ENCODE data around the gene ETV5.

Gene ETV5

DNA sequence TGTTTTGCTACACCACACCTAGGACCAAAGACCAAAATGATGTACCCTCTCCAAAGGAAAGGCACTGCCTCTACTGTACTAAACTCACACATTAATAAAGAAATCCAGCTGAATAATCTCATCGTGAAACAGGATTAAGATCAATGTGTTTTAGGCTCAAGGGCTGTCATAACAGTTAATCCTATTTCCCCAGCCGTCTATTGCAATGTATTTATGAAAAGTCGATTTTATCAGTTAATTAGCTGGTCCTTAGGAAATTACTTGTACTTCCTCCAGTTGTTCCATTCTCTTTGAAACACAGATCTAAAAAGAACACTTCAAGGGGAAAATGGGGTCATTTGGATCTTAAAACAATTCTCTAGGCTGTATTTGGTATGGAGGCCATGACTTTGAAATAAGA is 8.5 kb downstream of the ETV5 start:
- TF ChIP-seq, protein P1, sequence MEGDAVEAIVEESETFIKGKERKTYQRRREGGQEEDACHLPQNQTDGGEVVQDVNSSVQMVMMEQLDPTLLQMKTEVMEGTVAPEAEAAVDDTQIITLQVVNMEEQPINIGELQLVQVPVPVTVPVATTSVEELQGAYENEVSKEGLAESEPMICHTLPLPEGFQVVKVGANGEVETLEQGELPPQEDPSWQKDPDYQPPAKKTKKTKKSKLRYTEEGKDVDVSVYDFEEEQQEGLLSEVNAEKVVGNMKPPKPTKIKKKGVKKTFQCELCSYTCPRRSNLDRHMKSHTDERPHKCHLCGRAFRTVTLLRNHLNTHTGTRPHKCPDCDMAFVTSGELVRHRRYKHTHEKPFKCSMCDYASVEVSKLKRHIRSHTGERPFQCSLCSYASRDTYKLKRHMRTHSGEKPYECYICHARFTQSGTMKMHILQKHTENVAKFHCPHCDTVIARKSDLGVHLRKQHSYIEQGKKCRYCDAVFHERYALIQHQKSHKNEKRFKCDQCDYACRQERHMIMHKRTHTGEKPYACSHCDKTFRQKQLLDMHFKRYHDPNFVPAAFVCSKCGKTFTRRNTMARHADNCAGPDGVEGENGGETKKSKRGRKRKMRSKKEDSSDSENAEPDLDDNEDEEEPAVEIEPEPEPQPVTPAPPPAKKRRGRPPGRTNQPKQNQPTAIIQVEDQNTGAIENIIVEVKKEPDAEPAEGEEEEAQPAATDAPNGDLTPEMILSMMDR (IDR thresholded peaks at IDR 0.05; ENCODE audit: extremely low read depth, missing control alignments): no peak
- no peak for DNase-seq (ENCODE audit: low spot score)

DNA sequence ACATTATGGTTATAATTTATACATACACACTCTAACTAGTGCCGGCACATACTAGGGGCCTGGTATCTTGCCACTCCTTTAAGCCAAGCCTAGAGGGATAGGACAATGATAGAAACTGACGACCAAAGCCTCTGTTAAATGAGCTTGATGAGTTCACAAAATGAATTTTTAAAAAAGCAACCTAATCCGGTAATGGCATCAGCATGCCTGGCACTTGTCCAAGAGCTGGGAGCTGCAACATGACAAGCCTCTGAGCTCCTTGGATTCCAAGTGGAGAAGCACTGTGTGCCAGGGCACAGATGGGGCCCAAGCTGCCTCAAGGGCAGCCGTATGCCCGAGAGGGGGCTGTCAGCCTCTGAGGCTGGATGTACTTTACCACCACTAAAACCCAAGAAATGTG is 9.7 kb downstream of the ETV5 start:
- TF ChIP-seq, protein P1 (IDR thresholded peaks at IDR 0.05; ENCODE audit: extremely low read depth, missing control alignments): no peak
- DNase-seq (ENCODE audit: low spot score): no peak

DNA sequence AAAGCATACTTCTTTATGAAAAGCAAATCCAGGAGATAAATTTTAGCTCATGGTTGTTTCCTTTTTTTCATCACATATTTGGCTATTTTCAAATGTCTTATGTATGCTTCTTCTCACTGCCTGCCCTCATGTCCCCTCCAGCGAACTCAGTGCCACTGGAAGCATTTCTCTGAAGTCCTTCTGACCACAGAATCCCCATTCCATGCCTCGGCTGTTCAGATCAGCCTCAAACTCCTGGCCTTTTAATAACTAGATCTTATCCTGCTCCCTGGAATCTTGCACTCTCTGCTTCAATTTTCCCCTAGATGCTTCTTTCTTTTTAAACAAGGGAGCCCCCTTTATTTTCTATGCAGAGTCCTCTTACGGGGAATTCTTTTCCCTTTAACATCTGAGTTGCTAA is 10.1 kb downstream of the ETV5 start:
- DNase-seq (ENCODE audit: low spot score): no peak
- TF ChIP-seq, protein P1 (IDR thresholded peaks at IDR 0.05; ENCODE audit: extremely low read depth, missing control alignments): no peak

DNA sequence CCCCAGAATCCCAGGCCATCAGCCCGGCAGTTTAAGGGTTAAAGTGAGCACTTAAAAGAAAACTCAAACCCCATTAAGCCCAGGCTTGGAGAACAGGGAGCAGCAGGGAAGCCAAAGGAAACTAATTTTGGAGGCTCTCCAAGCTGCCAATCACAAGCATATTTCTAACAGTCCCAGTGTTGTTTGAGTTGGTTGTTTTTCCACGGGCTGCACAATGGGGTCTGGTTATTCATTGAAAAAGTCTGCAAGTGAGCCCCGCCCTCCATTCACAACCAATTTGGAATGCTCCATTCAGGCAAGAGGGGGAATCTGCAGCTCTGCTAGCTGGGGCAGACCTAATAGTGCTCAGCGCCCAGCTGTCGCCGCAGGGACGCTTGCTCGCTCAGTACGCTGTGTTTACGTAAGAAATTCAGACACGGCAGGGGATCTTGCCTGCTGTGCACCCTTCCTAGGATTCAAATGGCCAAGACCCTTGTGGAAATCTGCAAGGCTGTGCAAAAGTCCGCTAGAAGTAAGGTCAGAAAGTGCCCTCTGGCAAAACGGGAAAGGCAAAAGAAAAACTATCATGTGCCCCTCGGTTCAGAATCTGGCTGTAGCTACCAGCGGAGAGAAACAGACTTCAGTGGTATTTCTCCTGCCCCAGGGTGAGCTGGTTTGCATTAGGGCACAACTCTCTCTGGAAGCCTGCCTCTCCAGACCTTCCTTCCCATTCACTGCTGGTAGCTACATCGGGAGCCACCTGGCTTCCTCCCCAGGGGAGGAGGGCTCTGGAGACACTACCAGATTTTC is 11.0 kb downstream of the ETV5 start:
- TF ChIP-seq, protein P1 (IDR thresholded peaks at IDR 0.05; ENCODE audit: extremely low read depth, missing control alignments): no peak
- no peak for DNase-seq (ENCODE audit: low spot score)

DNA sequence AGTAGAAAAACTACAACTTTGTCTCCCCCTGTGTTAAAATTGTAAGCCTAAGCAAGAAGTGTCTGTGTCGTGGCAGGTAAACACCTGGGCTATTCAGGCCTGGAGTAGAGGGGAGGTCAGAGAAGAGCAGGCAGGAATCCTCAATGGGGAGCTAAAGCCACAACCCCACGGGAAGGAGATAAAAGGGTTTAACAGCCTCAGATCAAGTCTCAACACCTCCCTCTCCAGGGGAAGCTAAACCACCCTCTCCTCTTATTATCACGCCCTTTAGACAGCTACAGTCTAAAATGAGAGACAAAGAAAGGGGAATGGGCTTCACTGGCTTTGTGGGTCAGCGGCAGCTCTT is 11.6 kb downstream of the ETV5 start:
- DNase-seq (ENCODE audit: low spot score): no peak
- TF ChIP-seq, protein P1 (IDR thresholded peaks at IDR 0.05; ENCODE audit: extremely low read depth, missing control alignments): no peak

DNA sequence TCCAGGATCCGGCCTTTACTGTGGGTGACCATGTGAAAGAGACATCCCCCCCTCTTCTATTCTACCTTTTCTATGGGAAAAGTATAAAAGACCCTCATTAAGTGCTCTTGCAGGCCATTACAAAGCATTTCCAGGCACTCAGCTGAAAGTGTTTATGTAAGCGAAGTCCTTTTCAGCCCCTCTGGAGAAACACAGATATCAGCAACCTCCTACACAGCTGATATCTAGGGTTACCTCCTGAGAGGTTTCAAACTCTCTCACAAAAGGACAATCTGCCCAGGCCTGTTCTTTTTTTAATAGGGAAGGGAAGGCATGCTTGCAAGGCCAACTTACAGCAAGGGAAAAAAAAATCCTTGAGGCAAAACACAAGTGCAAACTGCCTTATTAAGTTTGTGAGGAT is 12.6 kb downstream of the ETV5 start:
- TF ChIP-seq, protein P1 (IDR thresholded peaks at IDR 0.05; ENCODE audit: extremely low read depth, missing control alignments): no peak
- no peak for DNase-seq (ENCODE audit: low spot score)

DNA sequence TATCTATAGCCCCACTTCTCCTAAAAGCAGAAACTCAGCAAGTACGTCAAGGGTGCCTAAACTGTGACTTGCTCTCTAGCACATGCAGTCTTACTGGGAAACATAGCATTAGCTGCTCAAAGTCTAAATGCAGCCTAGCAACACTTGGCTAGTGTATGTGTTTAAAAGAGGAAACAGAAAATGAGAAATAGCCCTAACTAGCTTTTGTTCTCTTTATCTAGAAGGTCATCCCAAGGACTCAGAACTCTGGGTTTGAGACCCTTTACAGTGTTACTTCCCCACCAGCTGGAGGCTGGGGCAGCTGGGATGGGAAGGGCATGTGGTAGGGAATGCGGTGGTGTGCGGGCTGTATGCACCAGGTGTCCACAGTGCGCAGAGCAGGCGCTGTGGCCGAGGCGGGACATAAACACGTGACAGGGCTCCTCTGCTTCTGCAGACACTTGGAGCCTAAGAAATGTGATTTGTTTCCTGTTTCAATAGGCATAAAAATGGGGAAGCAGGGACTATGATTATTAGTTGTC is 13.3 kb downstream of the ETV5 start:
- DNase-seq (ENCODE audit: low spot score): no peak
- TF ChIP-seq, protein P1 (IDR thresholded peaks at IDR 0.05; ENCODE audit: extremely low read depth, missing control alignments): no peak

Measured in GM20000 (cell line).